GM12891 (cell line): Measurements from ENCODE around the gene B3GNT5.

Experiments
- PAX5 ChIP-seq: IDR thresholded peaks from 2 replicates; pipeline ENCODE4 v1.6.1; 2011; ENCODE audit warnings: low read length, moderate library complexity, mild to moderate bottlenecking; ENCODE audit not compliant: insufficient read depth, severe bottlenecking
- POLR2A ChIP-seq: IDR thresholded peaks from 2 replicates; pipeline ENCODE4 v1.6.1; 2011; ENCODE audit warnings: low read depth, low read length, control low read depth
- POLR2AphosphoS5 ChIP-seq: IDR thresholded peaks from 2 replicates; pipeline ENCODE4 v1.6.1; 2011; ENCODE audit warnings: low read depth, low read length, control low read depth

GRCh38 chr3:183254487-183255347 is 1.7 kb downstream of the B3GNT5 start:
- TF ChIP-seq POLR2A (no peak), PAX5 (no peak), POLR2AphosphoS5 (no peak)
